ENCODE results near the gene WDR72.
"Not testable (repeated sequence)": the region's sequence is repeated elsewhere in the genome, so short reads cannot be mapped to it uniquely, and the experiment has no call there.

WDR72 gene

GRCh38 chr15:53759411-53759931 lies at the start of gene WDR72:
Gene WDR72 (minus strand): TSS chr15:53759663. CDS start chr15:53733149, 26,514 bp downstream.
- peak in 1 of 2 donors; percentile 1 for DNase-seq
- H3K27ac Mint-ChIP-seq: no peak within 1 kb of the TSS
- H3K9me3 Mint-ChIP-seq: peaks cover 5 to 7% of the 10 kb centered on the region in 2 donors
- H3K4me1 Mint-ChIP-seq: no peaks in the 10 kb centered on the region
- ATAC-seq: peak; percentile 31
- peaks cover 62% of the 10 kb centered on the region for H3K27me3 Mint-ChIP-seq
- peak within 1 kb of the TSS in 1 of 2 donors; percentile 15 for H3K4me3 Mint-ChIP-seq

DNA sequence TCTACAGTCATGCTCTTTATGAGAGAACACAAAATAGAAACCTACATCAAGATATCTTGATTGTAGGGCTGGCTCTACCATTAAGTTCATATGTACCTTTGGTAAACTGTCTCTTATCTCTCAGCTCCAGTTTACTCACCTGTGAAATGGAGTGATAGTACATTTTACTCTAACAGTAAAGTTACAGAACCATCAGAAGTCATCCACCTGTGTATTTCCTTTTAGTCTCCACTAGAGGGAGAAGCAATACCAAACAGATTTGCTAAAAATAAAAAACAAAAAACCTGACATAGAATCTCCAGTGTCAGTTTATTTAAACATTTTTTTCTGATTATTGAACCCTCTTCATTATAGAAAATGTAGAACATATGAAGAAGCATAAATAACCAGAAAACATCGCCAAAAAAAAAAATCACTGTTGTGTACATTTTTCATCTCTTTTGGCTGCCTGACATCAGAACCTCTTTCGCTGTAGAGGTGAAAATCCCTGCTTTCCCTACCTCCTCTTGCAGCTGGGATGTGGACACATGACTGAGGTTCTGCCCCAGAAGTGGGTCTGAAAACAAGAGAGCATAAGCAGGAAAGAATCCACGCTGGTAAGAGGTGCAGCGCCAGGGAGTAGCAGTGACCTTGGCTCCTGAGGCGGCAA lies 48.7 kb upstream of the WDR72 start:
- Mint-ChIP-seq H3K9me3 (no peaks in the 10 kb centered on the region), H3K4me1 (no peaks in the 10 kb centered on the region), H3K4me3 (no peak overlapping the region), H3K27me3 (no peaks in the 10 kb centered on the region), H3K27ac (no peak overlapping the region)
- no peak for DNase-seq
- ATAC-seq: no peak

DNA sequence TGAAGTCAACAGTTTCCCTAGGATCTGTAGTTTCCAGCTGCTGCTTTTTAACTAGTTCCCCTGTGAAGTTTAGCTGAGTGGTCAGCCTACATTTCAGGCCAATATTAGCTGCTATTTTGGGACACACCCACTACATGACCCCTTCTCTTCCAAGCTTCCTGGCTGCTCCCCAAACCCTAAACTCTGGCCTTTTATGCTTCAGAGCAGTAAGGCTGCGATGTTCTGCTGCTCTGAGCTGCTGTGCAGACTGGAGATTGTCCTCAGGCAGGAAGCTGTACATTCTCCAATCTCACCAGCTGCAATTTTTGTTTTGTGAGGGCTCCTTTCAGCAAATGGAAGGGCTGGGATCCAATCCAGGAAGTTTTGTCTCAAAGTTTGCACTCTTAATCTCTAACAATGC lies 48.0 kb upstream of the WDR72 start:
- Mint-ChIP-seq H3K4me1 (no peaks in the 10 kb centered on the region), H3K9me3 (no peaks in the 10 kb centered on the region), H3K27me3 (peaks cover 5% of the 10 kb centered on the region), H3K27ac (no peak overlapping the region), H3K4me3 (no peak overlapping the region)
- DNase-seq: no peak
- ATAC-seq: no peak

GRCh38 chr15:53802672-53803071 lies 43.2 kb upstream of the WDR72 start:
- ATAC-seq (no peak), DNase-seq (no peak)
- Mint-ChIP-seq H3K4me1 (no peaks in the 10 kb centered on the region), H3K27ac (no peak overlapping the region), H3K4me3 (no peak overlapping the region), H3K27me3 (peaks cover 17% of the 10 kb centered on the region), H3K9me3 (no peaks in the 10 kb centered on the region)

DNA sequence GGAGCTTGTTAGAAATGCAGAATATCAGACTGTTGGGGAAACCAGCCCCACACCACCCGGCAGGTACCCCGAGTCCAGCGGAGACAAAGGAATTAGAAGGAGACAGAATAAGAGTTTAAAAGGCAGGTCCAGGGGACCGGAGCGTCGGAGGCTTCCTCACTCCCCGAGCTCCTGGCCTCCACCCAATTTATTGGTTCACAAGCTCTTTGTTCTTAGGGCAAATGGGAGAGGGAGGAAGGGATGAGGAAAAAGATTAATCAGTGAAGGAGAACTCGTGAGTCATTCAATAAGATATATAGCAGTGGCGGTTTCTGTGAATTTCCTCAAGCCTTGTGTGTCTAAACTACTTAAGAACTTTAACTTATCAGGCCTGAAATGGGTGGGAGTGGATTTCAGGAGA lies 32.1 kb upstream of the WDR72 start:
- peak overlapping the region in 1 of 2 donors; percentile 51 for H3K27ac Mint-ChIP-seq
- H3K4me1 Mint-ChIP-seq: no peaks in the 10 kb centered on the region
- ATAC-seq (no peak), DNase-seq (no peak)
- peaks cover 30% of the 10 kb centered on the region for H3K27me3 Mint-ChIP-seq
- peaks cover 6 to 15% of the 10 kb centered on the region in 2 donors for H3K9me3 Mint-ChIP-seq
- no peak overlapping the region for H3K4me3 Mint-ChIP-seq

DNA sequence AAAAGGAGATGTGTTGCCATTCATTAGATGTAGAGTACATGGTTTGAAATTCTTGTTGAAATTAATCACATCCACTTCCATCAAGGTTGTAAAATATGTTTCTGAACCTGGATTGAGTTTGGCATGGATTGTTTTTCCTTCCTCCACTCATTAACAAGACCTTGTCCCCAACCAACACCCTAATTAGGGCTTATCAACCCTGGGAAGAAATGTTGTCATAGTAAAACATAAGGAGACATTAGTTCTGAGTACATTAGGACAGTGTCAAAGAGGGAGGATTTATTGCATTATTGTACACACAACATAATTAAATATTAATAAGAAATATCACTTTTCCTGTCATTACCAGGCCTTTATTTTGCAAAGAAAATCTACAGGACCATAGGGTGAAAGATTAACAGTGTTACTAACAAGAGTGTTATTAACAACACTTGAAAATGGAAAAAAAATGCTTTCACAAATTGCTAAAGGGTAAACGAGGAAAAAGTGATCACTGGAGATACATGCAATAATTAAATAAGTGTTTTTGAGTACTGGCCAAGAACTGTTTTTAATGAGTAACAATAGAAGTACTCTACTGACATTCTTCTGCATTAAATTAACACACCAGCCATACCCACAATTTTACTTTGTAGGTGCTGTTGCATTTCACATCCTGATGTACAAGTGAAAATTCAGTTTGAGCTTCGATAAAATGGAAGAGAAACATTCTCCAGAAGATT lies 30.4 kb upstream of the WDR72 start:
- Mint-ChIP-seq H3K4me3 (no peak overlapping the region), H3K27me3 (peaks cover 29% of the 10 kb centered on the region), H3K27ac (no peak overlapping the region), H3K4me1 (no peaks in the 10 kb centered on the region), H3K9me3 (peaks cover 6 to 16% of the 10 kb centered on the region in 2 donors)
- ATAC-seq: no peak
- DNase-seq: no peak

DNA sequence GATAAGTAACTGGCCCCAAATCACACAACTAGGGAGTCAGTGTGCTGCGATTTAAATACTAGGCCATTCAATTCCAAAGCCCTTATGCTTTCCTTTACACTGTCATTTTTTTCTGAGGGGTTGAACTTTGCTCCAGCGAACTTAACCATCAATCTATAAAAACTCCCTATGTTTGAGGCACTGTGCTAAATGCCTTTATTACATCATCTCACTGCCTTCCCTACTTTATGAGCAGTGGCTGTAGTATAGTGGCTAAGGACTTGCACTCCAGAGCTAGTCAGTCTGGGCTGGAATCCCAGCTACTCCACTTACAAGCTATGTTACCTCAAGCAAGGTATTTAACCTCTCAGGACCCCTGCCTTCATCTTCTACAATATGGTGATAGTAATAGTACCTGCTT lies 26.9 kb upstream of the WDR72 start:
- peaks cover 16 to 25% of the 10 kb centered on the region in 2 donors for H3K9me3 Mint-ChIP-seq
- no peak overlapping the region for H3K27ac Mint-ChIP-seq
- no peak for DNase-seq
- no peak overlapping the region for H3K4me3 Mint-ChIP-seq
- no peak for ATAC-seq
- H3K4me1 Mint-ChIP-seq: no peaks in the 10 kb centered on the region
- peaks cover 19% of the 10 kb centered on the region for H3K27me3 Mint-ChIP-seq

DNA sequence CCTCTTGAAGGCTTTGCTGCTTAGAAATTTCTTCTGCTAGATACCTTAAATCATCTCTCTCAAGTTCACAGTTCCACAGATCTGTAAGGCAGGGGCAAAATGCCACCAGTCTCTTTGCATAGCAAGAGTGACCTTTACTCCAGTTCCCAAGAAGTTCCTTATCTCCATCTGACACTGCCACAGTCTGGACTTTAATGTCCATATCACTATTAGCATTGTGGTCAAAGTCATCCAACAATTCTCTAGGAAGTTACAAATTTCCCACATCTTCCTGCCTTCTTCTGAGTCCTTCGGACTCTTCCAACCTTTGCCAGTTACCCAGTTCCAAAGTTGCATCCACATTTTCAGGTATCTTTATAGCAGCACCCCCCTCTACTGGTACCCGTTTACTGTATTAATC lies 25.8 kb upstream of the WDR72 start:
- not testable (repeated sequence) for H3K4me1 Mint-ChIP-seq, ATAC-seq, DNase-seq, H3K4me3 Mint-ChIP-seq
- Mint-ChIP-seq H3K27me3 (peaks cover 14% of the 10 kb centered on the region), H3K9me3 (peaks cover 16 to 34% of the 10 kb centered on the region in 2 donors), H3K27ac (peak overlapping the region in 1 of 2 donors; percentile 22)

DNA sequence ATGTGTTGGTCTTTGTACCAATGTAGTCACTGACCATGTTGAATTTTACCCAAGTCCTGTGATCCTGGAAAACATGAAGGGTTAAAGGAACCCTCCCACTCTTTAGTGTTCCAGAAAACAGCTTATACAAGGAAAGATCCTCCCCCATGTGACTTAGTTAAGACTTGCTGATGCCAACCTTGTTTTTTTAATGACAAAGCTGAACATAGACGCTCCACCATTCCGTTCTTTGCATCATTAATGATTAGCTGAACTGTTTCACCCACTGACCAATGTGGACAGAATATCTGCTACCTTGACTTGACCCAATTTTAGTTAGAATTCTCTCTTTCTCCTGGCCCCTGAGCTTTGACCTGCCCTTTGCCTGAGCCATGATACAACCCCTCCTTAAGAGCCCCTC lies 3.5 kb upstream of the WDR72 start:
- H3K27me3 Mint-ChIP-seq: peaks cover 57% of the 10 kb centered on the region
- H3K4me1 Mint-ChIP-seq: no peaks in the 10 kb centered on the region
- DNase-seq (no peak), ATAC-seq (no peak)
- no peak overlapping the region for H3K4me3 Mint-ChIP-seq
- H3K9me3 Mint-ChIP-seq: peaks cover 5 to 7% of the 10 kb centered on the region in 2 donors
- no peak overlapping the region for H3K27ac Mint-ChIP-seq

GRCh38 chr15:53758412-53758811 lies 1.1 kb downstream of the WDR72 start:
- Mint-ChIP-seq H3K9me3 (peaks cover 5 to 7% of the 10 kb centered on the region in 2 donors), H3K4me3 (no peak overlapping the region), H3K27ac (no peak overlapping the region), H3K27me3 (peaks cover 62% of the 10 kb centered on the region), H3K4me1 (no peaks in the 10 kb centered on the region)
- ATAC-seq: no peak
- DNase-seq: no peak

- no peaks in the 10 kb centered on the region for H3K4me1 Mint-ChIP-seq
- ATAC-seq: no peak
- H3K9me3 Mint-ChIP-seq: peaks cover 5 to 7% of the 10 kb centered on the region in 2 donors
- peaks cover 61% of the 10 kb centered on the region for H3K27me3 Mint-ChIP-seq
- H3K27ac Mint-ChIP-seq: no peak overlapping the region
- no peak overlapping the region for H3K4me3 Mint-ChIP-seq
- no peak for DNase-seq
Measured at GRCh38 chr15:53757906-53758305, 1.6 kb downstream of the WDR72 start.

GRCh38 chr15:53753813-53754212 lies 5.7 kb downstream of the WDR72 start:
- Mint-ChIP-seq H3K27ac (no peak overlapping the region), H3K9me3 (no peaks in the 10 kb centered on the region), H3K4me3 (no peak overlapping the region), H3K27me3 (peaks cover 22% of the 10 kb centered on the region), H3K4me1 (no peaks in the 10 kb centered on the region)
- DNase-seq (no peak), ATAC-seq (no peak)

DNA sequence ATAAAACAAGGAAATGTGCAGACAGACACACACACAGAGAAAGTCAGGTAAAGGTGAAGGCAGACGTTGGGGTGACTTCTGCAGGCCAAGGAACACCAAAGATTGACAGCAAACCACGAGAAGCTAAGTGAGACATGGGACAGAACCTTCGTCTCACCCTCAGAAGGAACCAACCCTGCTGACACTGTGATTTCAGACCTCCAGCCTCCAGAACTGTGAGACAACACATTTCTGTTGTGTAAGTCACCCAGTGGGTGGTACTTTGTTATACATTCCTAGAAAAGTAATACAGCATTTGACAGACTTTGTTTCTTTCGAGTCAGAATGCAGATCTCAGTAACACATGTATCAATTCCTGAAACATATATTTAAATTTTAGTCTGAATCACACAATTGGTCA lies 7.1 kb downstream of the WDR72 start:
- DNase-seq (no peak), ATAC-seq (no peak)
- Mint-ChIP-seq H3K27me3 (peaks cover 9% of the 10 kb centered on the region), H3K9me3 (no peaks in the 10 kb centered on the region), H3K4me1 (no peaks in the 10 kb centered on the region), H3K27ac (no peak overlapping the region), H3K4me3 (no peak overlapping the region)

- Mint-ChIP-seq H3K27ac (no peak overlapping the region), H3K27me3 (no peaks in the 10 kb centered on the region), H3K4me1 (no peaks in the 10 kb centered on the region), H3K4me3 (no peak overlapping the region), H3K9me3 (no peaks in the 10 kb centered on the region)
- DNase-seq: no peak
- no peak for ATAC-seq
Measured at GRCh38 chr15:53747501-53748068, 11.9 kb downstream of the WDR72 start.

GRCh38 chr15:53746101-53746500 lies 13.4 kb downstream of the WDR72 start:
- Mint-ChIP-seq H3K4me1 (no peaks in the 10 kb centered on the region), H3K4me3 (no peak overlapping the region), H3K27me3 (no peaks in the 10 kb centered on the region), H3K27ac (no peak overlapping the region), H3K9me3 (no peaks in the 10 kb centered on the region)
- ATAC-seq (no peak), DNase-seq (no peak)

GRCh38 chr15:53739651-53740050 lies 19.8 kb downstream of the WDR72 start:
- Mint-ChIP-seq H3K4me3 (no peak overlapping the region), H3K27me3 (peaks cover 16% of the 10 kb centered on the region), H3K9me3 (no peaks in the 10 kb centered on the region), H3K4me1 (no peaks in the 10 kb centered on the region), H3K27ac (no peak overlapping the region)
- no peak for ATAC-seq
- DNase-seq: no peak
